HG03460 (cell line): ENCODE data around the gene TMEM150B.
"Not testable (repeated sequence)": the region's sequence is repeated elsewhere in the genome, so short reads cannot be mapped to it uniquely, and the experiment has no call there.

ENCODE experiments used
- ATAC-seq: cut with Tn5 transposase; IDR thresholded peaks from one replicate; pipeline ENCODE4 v1.9.1; 2021; ENCODE audit not compliant: unreplicated experiment

TMEM150B gene

GRCh38 chr19:55339889-55340783, 15.0 kb upstream of the TMEM150B start:
- no peak for ATAC-seq

GRCh38 chr19:55339105-55339888, 14.2 kb upstream of the TMEM150B start, which contains the start of gene KMT5C:
Gene KMT5C (plus strand): TSS chr19:55339876. CDS start chr19:55341937, 2,061 bp downstream.
- ATAC-seq: peak; percentile 79

- no peak for ATAC-seq
Measured at GRCh38 chr19:55336101-55336500, 11.0 kb upstream of the TMEM150B start.

GRCh38 chr19:55333870-55334269, 8.7 kb upstream of the TMEM150B start:
- no peak for ATAC-seq

- not testable (repeated sequence) for ATAC-seq
Measured at GRCh38 chr19:55329791-55330190, 4.7 kb upstream of the TMEM150B start.

- not testable (repeated sequence) for ATAC-seq
Measured at GRCh38 chr19:55328774-55329318, 3.7 kb upstream of the TMEM150B start.

- ATAC-seq: no peak
Measured at GRCh38 chr19:55324662-55325061, 479 bp downstream of the TMEM150B start.

- no peak for ATAC-seq
Measured at GRCh38 chr19:55322204-55322885, 2.8 kb downstream of the TMEM150B start.

GRCh38 chr19:55321466-55322137, 3.5 kb downstream of the TMEM150B start:
- ATAC-seq: no peak

GRCh38 chr19:55320844-55321419, 4.2 kb downstream of the TMEM150B start:
- no peak for ATAC-seq

GRCh38 chr19:55319785-55320184, 5.4 kb downstream of the TMEM150B start:
- ATAC-seq: no peak

GRCh38 chr19:55316646-55317045, 8.5 kb downstream of the TMEM150B start:
- ATAC-seq: no peak

GRCh38 chr19:55315956-55316525, 9.1 kb downstream of the TMEM150B start:
- ATAC-seq: no peak

GRCh38 chr19:55314396-55314795, 10.7 kb downstream of the TMEM150B start:
- no peak for ATAC-seq

- no peak for ATAC-seq
Measured at GRCh38 chr19:55312621-55313512, 12.3 kb downstream of the TMEM150B start.

GRCh38 chr19:55311797-55312196, 13.3 kb downstream of the TMEM150B start:
- ATAC-seq: no peak

- ATAC-seq: no peak
Measured at GRCh38 chr19:55311397-55311796, 13.7 kb downstream of the TMEM150B start.

- ATAC-seq: no peak
Measured at GRCh38 chr19:55310498-55310897, 14.6 kb downstream of the TMEM150B start.

GRCh38 chr19:55309448-55309847, 15.7 kb downstream of the TMEM150B start:
- no peak for ATAC-seq
